CD4-positive, alpha-beta T cell (primary cell): ENCODE results near the gene CDYL. TPM values are rescaled to one million over a fixed set of nuclear protein-coding genes. Genes with fewer than 3 reads are reported as not detected.

Source experiments
- ATAC-seq: fragments of 200-7000 bp; cut with Tn5 transposase; one replicate; pipeline ENCODE4 v1.10.0; 2022; ENCODE audit warnings: mild to moderate bottlenecking; ENCODE audit not compliant: poor library complexity
- CTCF ChIA-PET: fragments of 350-600 bp; sonication (Branson Sonifier 250); formaldehyde crosslinking; loops from one replicate; lab custom pipeline; 2021; ENCODE audit warnings: antibody characterized with exemption, inconsistent platforms; lab: Charles Lee
- POLR2A ChIA-PET: fragments of 350-600 bp; sonication (Branson Sonifier 250); formaldehyde crosslinking; loops from one replicate; lab custom pipeline; 2021; ENCODE audit warnings: antibody characterized with exemption, inconsistent platforms; lab: Charles Lee
- DNase-seq, 14 experiments: peaks; one replicate each; pipeline ENCODE4 v3.0.0-alpha.2; 2013 to 2020; ENCODE audit warnings: mixed read lengths in 2 of 14
- H3K27ac ChIP-seq, 2 donors: one replicate each; pipeline versions ENCODE4 v1.5.1 to v1.7.0; 2013; ENCODE audit warnings: low read length in 2 of 2, low read depth in 1 of 2, mild to moderate bottlenecking in 1 of 2
- H3K27me3 ChIP-seq, 2 experiments: 1 replicate in 1 of 2; 2 replicates in 1 of 2; pipeline versions ENCODE4 v1.6.1 to v1.7.0; 2013; ENCODE audit warnings: low read length in 2 of 2, control low read depth in 1 of 2, mild to moderate bottlenecking in 1 of 2, moderate library complexity in 1 of 2; ENCODE audit not compliant: insufficient read depth in 2 of 2, control insufficient read depth in 1 of 2
- H3K36me3 ChIP-seq: one replicate; pipeline ENCODE4 v1.6.1; 2013; ENCODE audit warnings: low read length, control low read depth; ENCODE audit not compliant: insufficient read depth
- H3K4me1 ChIP-seq: one replicate; pipeline ENCODE4 v1.6.1; 2013; ENCODE audit warnings: low read length, control low read depth; ENCODE audit not compliant: insufficient read depth
- H3K4me3 ChIP-seq: one replicate; pipeline ENCODE4 v1.5.1; 2013; ENCODE audit warnings: mild to moderate bottlenecking, low read length, moderate library complexity
- H3K9me3 ChIP-seq, 2 experiments: 1 replicate in 1 of 2; 2 replicates in 1 of 2; pipeline versions ENCODE4 v1.6.1 to v1.7.0; 2013; ENCODE audit warnings: low read length in 2 of 2, mild to moderate bottlenecking in 2 of 2, control low read depth in 1 of 2, moderate library complexity in 1 of 2; ENCODE audit not compliant: control insufficient read depth in 1 of 2, insufficient read depth in 1 of 2
- H3K27ac Mint-ChIP-seq: one replicate; pipeline ENCODE4 v1.8.0; 2020; ENCODE audit warnings: mixed read lengths
- H3K27me3 Mint-ChIP-seq: one replicate; pipeline ENCODE4 v1.8.0; 2021; ENCODE audit warnings: mixed read lengths
- H3K36me3 Mint-ChIP-seq: one replicate; pipeline ENCODE4 v1.8.0; 2021; ENCODE audit warnings: low read depth, mixed read lengths
- H3K4me1 Mint-ChIP-seq: one replicate; pipeline ENCODE4 v1.8.0; 2021; ENCODE audit warnings: low read depth, mixed read lengths
- H3K4me3 Mint-ChIP-seq: one replicate; pipeline ENCODE4 v1.8.0; 2020; ENCODE audit warnings: mild to moderate bottlenecking, mixed read lengths
- H3K9me3 Mint-ChIP-seq: one replicate; pipeline ENCODE4 v1.8.0; 2020; ENCODE audit warnings: mixed read lengths
- intact Hi-C, 2 experiments: fragments of 100-400 bp; cut with DNase I in 1 of 2; cut with micrococcal nuclease in 1 of 2; formaldehyde crosslinking; loops; one replicate each; pipeline versions ENCODE4 v1.15.1 to v1.9.0; 2023 to 2025; cut with DNase I, micrococcal nuclease
- total RNA-seq, 174 experiments: library from RNA in 2 of 174; stranded (reverse) in 2 of 174; gene quantifications; one replicate each; pipeline ENCODE4 v1.2.3 and lab custom pipeline; 2021 to 2026
- TF ChIP-seq, protein P1 (sequence below): fragments of 200-600 bp; IDR thresholded peaks from one replicate; pipeline ENCODE4 v1.8.0; 2022; ENCODE audit warnings: antibody characterized with exemption, mild to moderate bottlenecking

The CDYL gene
- total RNA-seq, 2 experiments from 2014 or later: 23.8 to 23.9 TPM

DNA sequence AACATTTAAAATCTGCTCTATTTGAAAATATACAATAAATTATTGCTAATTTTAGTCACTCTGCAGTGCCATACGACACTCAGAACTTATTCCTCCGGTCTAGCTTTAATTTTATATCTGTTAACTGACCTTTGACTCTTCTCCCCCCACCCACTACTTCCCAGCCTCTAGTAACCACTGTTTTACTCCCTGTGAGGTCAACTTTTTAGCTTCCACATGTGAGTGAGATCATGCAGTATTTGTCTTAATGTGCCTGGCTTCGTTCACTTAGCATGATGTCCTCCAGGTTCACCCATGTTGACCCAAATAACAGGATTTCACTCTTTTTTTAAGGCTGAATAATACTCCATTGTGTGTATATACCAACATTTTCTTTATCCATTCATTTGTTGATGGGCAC, 146.9 kb downstream of the CDYL start:
- Histone ChIP-seq H3K27ac (no peak overlapping the region), H3K36me3 (no peaks in the 10 kb centered on the region), H3K4me3 (no peak overlapping the region), H3K27me3 (no peaks in the 10 kb centered on the region), H3K4me1 (peaks cover 3% of the 10 kb centered on the region), H3K9me3 (no peaks in the 10 kb centered on the region)
- H3K27ac Mint-ChIP-seq: no peak overlapping the region
- CTCF ChIA-PET: no interaction called here
- POLR2A ChIA-PET: no interaction called here
- DNase-seq: no peak
- intact Hi-C loops: no loop called here
- TF ChIP-seq, protein P1, sequence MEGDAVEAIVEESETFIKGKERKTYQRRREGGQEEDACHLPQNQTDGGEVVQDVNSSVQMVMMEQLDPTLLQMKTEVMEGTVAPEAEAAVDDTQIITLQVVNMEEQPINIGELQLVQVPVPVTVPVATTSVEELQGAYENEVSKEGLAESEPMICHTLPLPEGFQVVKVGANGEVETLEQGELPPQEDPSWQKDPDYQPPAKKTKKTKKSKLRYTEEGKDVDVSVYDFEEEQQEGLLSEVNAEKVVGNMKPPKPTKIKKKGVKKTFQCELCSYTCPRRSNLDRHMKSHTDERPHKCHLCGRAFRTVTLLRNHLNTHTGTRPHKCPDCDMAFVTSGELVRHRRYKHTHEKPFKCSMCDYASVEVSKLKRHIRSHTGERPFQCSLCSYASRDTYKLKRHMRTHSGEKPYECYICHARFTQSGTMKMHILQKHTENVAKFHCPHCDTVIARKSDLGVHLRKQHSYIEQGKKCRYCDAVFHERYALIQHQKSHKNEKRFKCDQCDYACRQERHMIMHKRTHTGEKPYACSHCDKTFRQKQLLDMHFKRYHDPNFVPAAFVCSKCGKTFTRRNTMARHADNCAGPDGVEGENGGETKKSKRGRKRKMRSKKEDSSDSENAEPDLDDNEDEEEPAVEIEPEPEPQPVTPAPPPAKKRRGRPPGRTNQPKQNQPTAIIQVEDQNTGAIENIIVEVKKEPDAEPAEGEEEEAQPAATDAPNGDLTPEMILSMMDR: no peak
- peaks cover 51% of the 10 kb centered on the region for H3K4me1 Mint-ChIP-seq
- ATAC-seq: no peak
- H3K9me3 Mint-ChIP-seq: no peaks in the 10 kb centered on the region
- no peak overlapping the region for H3K4me3 Mint-ChIP-seq
- peaks cover 11% of the 10 kb centered on the region for H3K36me3 Mint-ChIP-seq
- H3K27me3 Mint-ChIP-seq: no peaks in the 10 kb centered on the region

DNA sequence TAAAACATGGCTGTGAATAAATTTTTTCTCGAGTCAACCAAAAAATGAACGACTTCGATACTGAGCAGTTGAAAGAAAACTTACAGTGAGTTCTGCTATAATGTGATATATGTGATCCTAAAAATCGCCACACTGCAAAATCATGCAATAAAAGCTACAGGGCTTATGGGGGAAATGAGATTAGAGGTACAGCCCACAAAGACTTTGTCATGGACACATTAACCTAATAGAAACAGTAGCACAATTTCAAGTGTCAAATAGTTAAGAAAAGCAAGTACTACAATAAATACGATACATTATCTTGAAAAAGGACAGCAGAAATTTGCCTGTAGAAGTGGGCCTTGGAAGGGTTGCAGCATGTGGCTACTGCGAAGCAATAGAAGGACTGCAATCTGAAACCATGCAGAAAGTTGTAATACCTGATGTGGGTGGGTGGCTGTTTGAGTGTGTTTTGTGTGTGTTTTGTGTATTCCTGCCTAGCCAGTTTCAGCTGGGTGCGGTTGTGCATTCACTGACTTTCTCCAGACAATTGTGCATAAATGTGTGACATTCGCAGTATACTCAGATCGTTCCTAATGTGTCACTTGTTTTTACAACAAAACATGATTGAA, 148.6 kb downstream of the CDYL start:
- TF ChIP-seq, protein P1: no peak
- POLR2A ChIA-PET: no interaction called here
- CTCF ChIA-PET: interaction anchor here (0.6 kb wide), 1 partner anchor 1193 kb away, joined by 3 read pairs; no protein-coding TSS in a partner anchor
- Histone ChIP-seq H3K4me3 (no peak overlapping the region), H3K4me1 (peaks cover 3% of the 10 kb centered on the region), H3K27me3 (no peaks in the 10 kb centered on the region), H3K36me3 (no peaks in the 10 kb centered on the region), H3K27ac (no peak overlapping the region), H3K9me3 (no peaks in the 10 kb centered on the region)
- Mint-ChIP-seq H3K9me3 (no peaks in the 10 kb centered on the region), H3K27ac (no peak overlapping the region), H3K36me3 (peaks cover 11% of the 10 kb centered on the region), H3K4me1 (peaks cover 60% of the 10 kb centered on the region), H3K27me3 (no peaks in the 10 kb centered on the region), H3K4me3 (no peak overlapping the region)
- DNase-seq (no peak), ATAC-seq (no peak)
- intact Hi-C loops: no loop called here

DNA sequence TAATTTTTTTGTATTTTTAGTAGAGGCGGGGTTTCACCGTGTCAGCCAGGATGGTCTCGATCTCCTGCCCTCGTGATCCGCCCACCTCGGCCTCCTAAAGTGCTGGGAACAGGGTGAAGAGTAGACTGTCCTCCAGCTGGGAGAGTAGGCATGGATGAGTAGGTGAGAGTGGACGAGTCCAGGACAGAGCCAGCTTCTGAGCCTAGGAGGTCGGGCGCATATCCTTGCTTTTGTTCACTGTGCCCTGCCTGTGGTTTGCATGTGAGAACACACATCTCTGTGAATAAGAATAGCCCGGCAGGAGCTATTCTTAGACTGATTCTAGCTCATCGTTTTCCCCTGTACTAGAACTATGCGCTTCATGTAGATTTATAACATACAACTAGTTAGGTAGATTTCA, 149.4 kb downstream of the CDYL start:
- H3K27me3 ChIP-seq: no peaks in the 10 kb centered on the region
- no peak overlapping the region for H3K4me3 ChIP-seq
- ATAC-seq: no peak
- no peak overlapping the region for H3K27ac ChIP-seq
- no peaks in the 10 kb centered on the region for H3K27me3 Mint-ChIP-seq
- H3K4me1 ChIP-seq: peaks cover 3% of the 10 kb centered on the region
- H3K4me1 Mint-ChIP-seq: peaks cover 62% of the 10 kb centered on the region
- intact Hi-C loops: no loop called here
- H3K9me3 ChIP-seq: no peaks in the 10 kb centered on the region
- POLR2A ChIA-PET: no interaction called here
- CTCF ChIA-PET: no interaction called here
- H3K36me3 Mint-ChIP-seq: peaks cover 11% of the 10 kb centered on the region
- H3K36me3 ChIP-seq: no peaks in the 10 kb centered on the region
- TF ChIP-seq, protein P1: no peak
- H3K9me3 Mint-ChIP-seq: no peaks in the 10 kb centered on the region
- no peak overlapping the region for H3K27ac Mint-ChIP-seq
- H3K4me3 Mint-ChIP-seq: no peak overlapping the region
- DNase-seq: no peak
